Ascending aorta (tissue), 2 donors: ENCODE data around the gene NEDD1. TPM values are rescaled to one million over a fixed set of nuclear protein-coding genes. Genes with fewer than 3 reads are reported as not detected.

Experiments
- DNase-seq, 2 donors: peaks; one replicate each; pipeline ENCODE4 v3.0.0-alpha.2; 2019; ENCODE audit warnings: low spot score in 2 of 2
- H3K27ac ChIP-seq, 2 donors: fragments of 200-600 bp; sonication (generic); one replicate each; pipeline ENCODE4 v1.5.1; 2016 to 2017; ENCODE audit warnings: mild to moderate bottlenecking in 1 of 2
- H3K27me3 ChIP-seq: fragments of 200-600 bp; sonication (generic); one replicate; pipeline ENCODE4 v1.5.1; 2017
- H3K36me3 ChIP-seq, 2 donors: fragments of 200-600 bp; sonication (generic); one replicate each; pipeline ENCODE4 v1.5.1; 2016
- H3K4me1 ChIP-seq, 2 donors: fragments of 200-600 bp; sonication (generic); one replicate each; pipeline ENCODE4 v1.5.1; 2016 to 2017; ENCODE audit warnings: mild to moderate bottlenecking in 1 of 2
- H3K4me3 ChIP-seq, 2 donors: fragments of 200-600 bp; sonication (generic); one replicate each; pipeline ENCODE4 v1.5.1; 2016 to 2017; ENCODE audit warnings: mild to moderate bottlenecking in 1 of 2
- H3K9me3 ChIP-seq, 2 donors: fragments of 200-600 bp; sonication (generic); one replicate each; pipeline ENCODE4 v1.5.1; 2016
- intact Hi-C: fragments of 100-400 bp; cut with DNase I; formaldehyde crosslinking; loops from one replicate; pipeline ENCODE4 v1.15.1; 2023
- total RNA-seq: library from RNA; depleted of rRNA; stranded (reverse); fragments of >200 nt; gene quantifications from one replicate; pipeline ENCODE4 v1.1.0, GENCODE V29; 2016
- TF ChIP-seq, protein P1 (sequence below), 3 experiments: fragments of 200-600 bp in 2 of 3; fragments of 450-650 bp in 1 of 3; sonication (generic) in 2 of 3; IDR thresholded peaks; one replicate each; pipeline ENCODE4 v1.5.1; 2016 to 2019; ENCODE audit warnings: antibody characterized with exemption in 3 of 3, mild to moderate bottlenecking in 1 of 3, moderate library complexity in 1 of 3

Gene NEDD1, protein sequence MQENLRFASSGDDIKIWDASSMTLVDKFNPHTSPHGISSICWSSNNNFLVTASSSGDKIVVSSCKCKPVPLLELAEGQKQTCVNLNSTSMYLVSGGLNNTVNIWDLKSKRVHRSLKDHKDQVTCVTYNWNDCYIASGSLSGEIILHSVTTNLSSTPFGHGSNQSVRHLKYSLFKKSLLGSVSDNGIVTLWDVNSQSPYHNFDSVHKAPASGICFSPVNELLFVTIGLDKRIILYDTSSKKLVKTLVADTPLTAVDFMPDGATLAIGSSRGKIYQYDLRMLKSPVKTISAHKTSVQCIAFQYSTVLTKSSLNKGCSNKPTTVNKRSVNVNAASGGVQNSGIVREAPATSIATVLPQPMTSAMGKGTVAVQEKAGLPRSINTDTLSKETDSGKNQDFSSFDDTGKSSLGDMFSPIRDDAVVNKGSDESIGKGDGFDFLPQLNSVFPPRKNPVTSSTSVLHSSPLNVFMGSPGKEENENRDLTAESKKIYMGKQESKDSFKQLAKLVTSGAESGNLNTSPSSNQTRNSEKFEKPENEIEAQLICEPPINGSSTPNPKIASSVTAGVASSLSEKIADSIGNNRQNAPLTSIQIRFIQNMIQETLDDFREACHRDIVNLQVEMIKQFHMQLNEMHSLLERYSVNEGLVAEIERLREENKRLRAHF
- total RNA-seq, result 31.1 TPM

DNA sequence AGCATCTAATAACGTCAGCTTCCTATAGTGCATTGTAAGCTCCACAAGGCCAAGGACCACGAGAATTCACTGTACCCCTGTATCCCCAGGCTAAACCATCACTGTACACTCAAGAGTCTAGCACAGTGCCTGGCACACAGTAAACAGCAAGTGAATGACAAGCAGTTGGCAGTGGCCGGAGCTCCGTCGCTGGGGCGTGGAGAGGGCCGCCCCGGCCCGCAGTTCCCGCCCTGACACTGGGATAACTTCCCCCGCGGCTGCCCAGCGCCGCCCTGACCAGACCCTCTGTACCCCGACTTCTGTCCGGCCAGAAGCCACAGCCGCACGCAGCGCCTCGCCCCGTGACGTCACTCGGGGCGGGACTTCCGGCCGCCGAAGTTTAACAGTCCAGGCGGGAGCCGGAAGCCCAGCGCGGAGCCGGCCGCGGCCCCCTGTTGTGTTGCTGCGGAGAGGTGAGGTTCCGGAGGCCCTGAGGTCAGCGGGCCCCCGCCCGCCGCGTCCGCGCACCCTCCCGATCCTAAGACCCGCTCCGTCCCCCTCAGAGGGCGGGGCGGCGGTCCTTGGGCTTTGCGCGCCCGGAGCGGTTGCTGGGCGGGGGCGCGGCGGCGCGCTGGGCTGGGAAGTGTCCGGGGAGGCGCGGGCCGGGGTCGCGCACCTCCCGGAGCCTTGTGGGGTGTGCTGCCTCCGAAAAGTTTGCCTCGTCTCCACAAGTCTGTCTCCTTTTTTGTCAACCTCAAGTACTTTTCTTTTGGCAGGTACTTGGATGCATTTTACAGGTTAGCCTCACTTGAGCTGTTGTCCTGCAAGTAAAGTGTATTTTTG is at the start of gene NEDD1:
Gene NEDD1 (plus strand): TSS at position 409 of the 822 bp plus-strand sequence. CDS start 2,503 bp downstream, outside the sequence.
- H3K27ac ChIP-seq, result peak within 1 kb of the TSS; percentile 66 to 82
- peak; percentile 18 to 92 for DNase-seq
- intact Hi-C loops, result loop anchor here (5.0 to 10.0 kb wide), 3 partner anchors 505 to 1608 kb away; partner anchors contain the start of genes CDK17 and TMPO
- TF ChIP-seq, protein P1, sequence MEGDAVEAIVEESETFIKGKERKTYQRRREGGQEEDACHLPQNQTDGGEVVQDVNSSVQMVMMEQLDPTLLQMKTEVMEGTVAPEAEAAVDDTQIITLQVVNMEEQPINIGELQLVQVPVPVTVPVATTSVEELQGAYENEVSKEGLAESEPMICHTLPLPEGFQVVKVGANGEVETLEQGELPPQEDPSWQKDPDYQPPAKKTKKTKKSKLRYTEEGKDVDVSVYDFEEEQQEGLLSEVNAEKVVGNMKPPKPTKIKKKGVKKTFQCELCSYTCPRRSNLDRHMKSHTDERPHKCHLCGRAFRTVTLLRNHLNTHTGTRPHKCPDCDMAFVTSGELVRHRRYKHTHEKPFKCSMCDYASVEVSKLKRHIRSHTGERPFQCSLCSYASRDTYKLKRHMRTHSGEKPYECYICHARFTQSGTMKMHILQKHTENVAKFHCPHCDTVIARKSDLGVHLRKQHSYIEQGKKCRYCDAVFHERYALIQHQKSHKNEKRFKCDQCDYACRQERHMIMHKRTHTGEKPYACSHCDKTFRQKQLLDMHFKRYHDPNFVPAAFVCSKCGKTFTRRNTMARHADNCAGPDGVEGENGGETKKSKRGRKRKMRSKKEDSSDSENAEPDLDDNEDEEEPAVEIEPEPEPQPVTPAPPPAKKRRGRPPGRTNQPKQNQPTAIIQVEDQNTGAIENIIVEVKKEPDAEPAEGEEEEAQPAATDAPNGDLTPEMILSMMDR (IDR thresholded peaks at IDR 0.05), result no peak
- no peaks in the 10 kb centered on the region for H3K9me3 ChIP-seq
- H3K4me3 ChIP-seq, result peak within 1 kb of the TSS; percentile 81 to 89
- H3K27me3 ChIP-seq, result no peaks in the 10 kb centered on the region
- H3K4me1 ChIP-seq, result peaks cover 0 to 3% of the 10 kb centered on the region in 2 donors
- H3K36me3 ChIP-seq, result no peaks in the 10 kb centered on the region

GRCh38 chr12:96858162-96858561 is 48.9 kb upstream of the NEDD1 start:
- no peak overlapping the region for H3K4me3 ChIP-seq
- H3K9me3 ChIP-seq, result no peaks in the 10 kb centered on the region
- TF ChIP-seq, protein P1 (IDR thresholded peaks at IDR 0.05), result no peak
- no peaks in the 10 kb centered on the region for H3K27me3 ChIP-seq
- H3K4me1 ChIP-seq, result no peaks in the 10 kb centered on the region
- no peak for DNase-seq
- H3K27ac ChIP-seq, result no peak overlapping the region
- intact Hi-C loops, result no loop called here
- H3K36me3 ChIP-seq, result no peaks in the 10 kb centered on the region

- TF ChIP-seq, protein P1 (IDR thresholded peaks at IDR 0.05), result no peak
- no peak for DNase-seq
- Histone ChIP-seq H3K4me3 (no peak overlapping the region), H3K36me3 (no peaks in the 10 kb centered on the region), H3K4me1 (no peaks in the 10 kb centered on the region), H3K27me3 (no peaks in the 10 kb centered on the region), H3K27ac (no peak overlapping the region), H3K9me3 (no peaks in the 10 kb centered on the region)
- intact Hi-C loops, result no loop called here
Measured at GRCh38 chr12:96861656-96862055, 45.4 kb upstream of the NEDD1 start.

GRCh38 chr12:96862326-96862725 is 44.7 kb upstream of the NEDD1 start:
- no peaks in the 10 kb centered on the region for H3K36me3 ChIP-seq
- no peak overlapping the region for H3K4me3 ChIP-seq
- H3K27ac ChIP-seq, result no peak overlapping the region
- no peaks in the 10 kb centered on the region for H3K27me3 ChIP-seq
- TF ChIP-seq, protein P1 (IDR thresholded peaks at IDR 0.05), result no peak
- intact Hi-C loops, result no loop called here
- H3K4me1 ChIP-seq, result no peaks in the 10 kb centered on the region
- H3K9me3 ChIP-seq, result no peaks in the 10 kb centered on the region
- DNase-seq, result no peak

DNA sequence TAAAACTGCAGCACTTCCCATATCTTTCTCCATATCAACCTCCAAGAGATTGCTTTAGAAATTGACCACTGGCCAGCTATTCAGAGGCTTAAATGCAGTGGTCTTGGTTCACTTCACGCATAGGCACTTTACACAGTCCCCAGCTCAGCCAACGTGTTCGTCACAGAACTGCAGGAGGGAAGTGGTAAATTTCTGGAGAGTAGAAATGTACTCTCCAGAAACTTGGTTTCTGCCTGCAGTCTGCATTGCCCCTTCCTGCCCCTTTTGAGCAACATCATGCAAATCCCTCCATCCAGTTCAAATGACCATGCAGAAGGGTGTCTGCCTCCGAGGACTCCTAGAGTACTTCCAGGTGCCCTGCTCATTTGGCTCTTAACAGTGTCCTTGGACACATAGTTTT is 42.7 kb upstream of the NEDD1 start:
- TF ChIP-seq, protein P1 (IDR thresholded peaks at IDR 0.05), result no peak
- intact Hi-C loops, result no loop called here
- no peaks in the 10 kb centered on the region for H3K9me3 ChIP-seq
- H3K27me3 ChIP-seq, result no peaks in the 10 kb centered on the region
- H3K4me1 ChIP-seq, result no peaks in the 10 kb centered on the region
- H3K4me3 ChIP-seq, result no peak overlapping the region
- no peaks in the 10 kb centered on the region for H3K36me3 ChIP-seq
- H3K27ac ChIP-seq, result no peak overlapping the region
- no peak for DNase-seq
